ENCODE data around the gene IL33.

Gene IL33

GRCh38 chr9:6305954-6306563 is 90.5 kb downstream of the IL33 start:
- DNase-seq = peak; percentile 47

Measured in NCI-H2171 treated with DMSO at 0.1 percent for 48 hours (cell line).